Panc1 (cell line): ENCODE data around the gene CEP164. TPM values are rescaled to one million over a fixed set of nuclear protein-coding genes. Genes with fewer than 3 reads are reported as not detected.

ENCODE experiments used
- ATAC-seq: fragments of 200-7000 bp; cut with Tn5 transposase; 2 replicates; pipeline ENCODE4 v1.9.1; 2020; ENCODE audit warnings: mild to moderate bottlenecking, moderate library complexity
- BruUV-seq: library from RNA; stranded (reverse); fragments of 400-500 nt; replicated peaks from 2 replicates; lab custom pipeline; 2021; lab: Mats Ljungman, UMichigan
- CTCF ChIA-PET: fragments of 300-600 bp; sonication (Branson Sonifier 250); formaldehyde crosslinking; loops from one replicate; lab custom pipeline; 2022; ENCODE audit warnings: antibody characterized with exemption; lab: Charles Lee
- POLR2A ChIA-PET: fragments of 300-600 bp; sonication (Branson Sonifier 250); formaldehyde crosslinking; loops from one replicate; lab custom pipeline; 2022; ENCODE audit warnings: antibody characterized with exemption; lab: Charles Lee
- DNase-seq: peaks from one replicate; pipeline ENCODE4 v3.0.0-alpha.2; 2010; ENCODE audit warnings: low read depth, low spot score
- H3K27ac ChIP-seq: 2 replicates; pipeline ENCODE4 v1.5.1; 2011; ENCODE audit warnings: mild to moderate bottlenecking, low read length, inconsistent platforms
- H3K27me3 ChIP-seq: fragments of 200-500 bp; sonication (Bioruptor generic); 2 replicates; pipeline ENCODE4 v1.6.0; 2014; ENCODE audit warnings: low read length, inconsistent platforms; ENCODE audit not compliant: control insufficient read depth, insufficient read depth
- H3K36me3 ChIP-seq: fragments of 200-500 bp; sonication (Bioruptor generic); 2 replicates; pipeline ENCODE4 v1.5.1; 2014; ENCODE audit warnings: inconsistent platforms, mild to moderate bottlenecking, low read length, moderate library complexity; ENCODE audit not compliant: control insufficient read depth, insufficient read depth
- H3K4me1 ChIP-seq: 2 replicates; pipeline ENCODE4 v1.5.1; 2011; ENCODE audit warnings: inconsistent platforms, mild to moderate bottlenecking, low read length, moderate library complexity; ENCODE audit not compliant: control insufficient read depth, insufficient read depth
- H3K4me3 ChIP-seq, 2 experiments: 2 replicates each; pipeline ENCODE4 v1.5.1; 2011 to 2012; ENCODE audit warnings: low read depth in 2 of 2, low read length in 2 of 2, mild to moderate bottlenecking in 2 of 2, inconsistent platforms in 1 of 2, moderate library complexity in 1 of 2
- H3K9me3 ChIP-seq: fragments of 200-500 bp; sonication (Bioruptor generic); 2 replicates; pipeline ENCODE4 v1.5.1; 2014; ENCODE audit warnings: low read depth, mild to moderate bottlenecking, inconsistent platforms, low read length, moderate library complexity; ENCODE audit not compliant: control insufficient read depth, insufficient read depth
- POLR2AphosphoS5 ChIP-seq: IDR thresholded peaks from 2 replicates; pipeline ENCODE4 v1.6.1; 2012; ENCODE audit warnings: mild to moderate bottlenecking, low read depth, low read length, moderate library complexity
- REST ChIP-seq, 2 experiments: IDR thresholded peaks; 2 replicates each; pipeline ENCODE4 v1.6.1; 2011 to 2012; ENCODE audit warnings: low read depth in 2 of 2, control low read depth in 1 of 2, low read length in 1 of 2, mild to moderate bottlenecking in 1 of 2, moderate library complexity in 1 of 2; ENCODE audit not compliant: insufficient read depth in 1 of 2
- SIN3A ChIP-seq: IDR thresholded peaks from 2 replicates; pipeline ENCODE4 v1.6.1; 2012; ENCODE audit warnings: low read depth, mild to moderate bottlenecking, low read length, moderate library complexity, borderline replicate concordance; ENCODE audit not compliant: insufficient read depth
- TCF7L2 ChIP-seq: IDR thresholded peaks from 2 replicates; pipeline ENCODE4 v1.6.1; 2011; ENCODE audit warnings: mild to moderate bottlenecking, low read depth, low read length, inconsistent platforms
- in situ Hi-C: cut with HindIII; loops from 2 replicates; pipeline ENCODE4 v1.10.0; 2016; ENCODE audit warnings: low sequenced_read_pairs, low pct_unique_long_range_greater_than_20kb
- intact Hi-C: fragments of 100-400 bp; cut with micrococcal nuclease; formaldehyde crosslinking; loops from one replicate; pipeline ENCODE4 v1.10.0; 2022; ENCODE audit not compliant: unreplicated experiment
- total RNA-seq: library from RNA; stranded (reverse); gene quantifications from one replicate; pipeline ENCODE4 v1.2.1, GENCODE V29; 2021; ENCODE audit not compliant: unreplicated experiment
- TF ChIP-seq, protein P1 (sequence below): fragments of 450-650 bp; IDR thresholded peaks from 2 replicates; pipeline ENCODE4 v1.5.1; 2017; ENCODE audit warnings: mild to moderate bottlenecking

The CEP164 gene
- total RNA-seq, 1 experiment from 2014 or later = 75.4 TPM

- Histone ChIP-seq H3K9me3 (no peaks in the 10 kb centered on the region), H3K27me3 (no peaks in the 10 kb centered on the region), H3K36me3 (peaks cover 6% of the 10 kb centered on the region), H3K4me3 (no peak overlapping the region), H3K4me1 (no peaks in the 10 kb centered on the region), H3K27ac (no peak overlapping the region)
- CTCF ChIA-PET = no interaction called here
- TF ChIP-seq SIN3A (no peak), TCF7L2 (no peak), REST (IDR thresholded peaks at IDR 0.05; ENCODE audit: insufficient read depth in 1 of 2, low read depth in 2 of 2, low read length in 1 of 2) (no peak), POLR2AphosphoS5 (no peak)
- TF ChIP-seq, protein P1, sequence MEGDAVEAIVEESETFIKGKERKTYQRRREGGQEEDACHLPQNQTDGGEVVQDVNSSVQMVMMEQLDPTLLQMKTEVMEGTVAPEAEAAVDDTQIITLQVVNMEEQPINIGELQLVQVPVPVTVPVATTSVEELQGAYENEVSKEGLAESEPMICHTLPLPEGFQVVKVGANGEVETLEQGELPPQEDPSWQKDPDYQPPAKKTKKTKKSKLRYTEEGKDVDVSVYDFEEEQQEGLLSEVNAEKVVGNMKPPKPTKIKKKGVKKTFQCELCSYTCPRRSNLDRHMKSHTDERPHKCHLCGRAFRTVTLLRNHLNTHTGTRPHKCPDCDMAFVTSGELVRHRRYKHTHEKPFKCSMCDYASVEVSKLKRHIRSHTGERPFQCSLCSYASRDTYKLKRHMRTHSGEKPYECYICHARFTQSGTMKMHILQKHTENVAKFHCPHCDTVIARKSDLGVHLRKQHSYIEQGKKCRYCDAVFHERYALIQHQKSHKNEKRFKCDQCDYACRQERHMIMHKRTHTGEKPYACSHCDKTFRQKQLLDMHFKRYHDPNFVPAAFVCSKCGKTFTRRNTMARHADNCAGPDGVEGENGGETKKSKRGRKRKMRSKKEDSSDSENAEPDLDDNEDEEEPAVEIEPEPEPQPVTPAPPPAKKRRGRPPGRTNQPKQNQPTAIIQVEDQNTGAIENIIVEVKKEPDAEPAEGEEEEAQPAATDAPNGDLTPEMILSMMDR = no peak
- no peak for ATAC-seq
- intact Hi-C loops (no loop called here), in situ Hi-C loops (no loop called here)
- BruUV-seq = no TSS peak
- no peak for DNase-seq
- POLR2A ChIA-PET = no interaction called here
Measured at GRCh38 chr11:117387992-117388755, 60.5 kb downstream of the CEP164 start.

- BruUV-seq = no TSS peak
- H3K27me3 ChIP-seq = no peaks in the 10 kb centered on the region
- no peak for TF ChIP-seq POLR2AphosphoS5
- no peak overlapping the region for H3K4me3 ChIP-seq
- H3K36me3 ChIP-seq = peaks cover 6% of the 10 kb centered on the region
- in situ Hi-C loops = no loop called here
- H3K4me1 ChIP-seq = no peaks in the 10 kb centered on the region
- CTCF ChIA-PET = no interaction called here
- intact Hi-C loops = no loop called here
- POLR2A ChIA-PET = no interaction called here
- no peak overlapping the region for H3K27ac ChIP-seq
- DNase-seq (no peak), ATAC-seq (no peak)
- no peaks in the 10 kb centered on the region for H3K9me3 ChIP-seq
Measured at GRCh38 chr11:117390743-117391142, 63.1 kb downstream of the CEP164 start.

- in situ Hi-C loops (no loop called here), intact Hi-C loops (no loop called here)
- Histone ChIP-seq H3K4me1 (no peaks in the 10 kb centered on the region), H3K27ac (no peak overlapping the region), H3K4me3 (no peak overlapping the region), H3K9me3 (no peaks in the 10 kb centered on the region), H3K27me3 (no peaks in the 10 kb centered on the region), H3K36me3 (peaks cover 6% of the 10 kb centered on the region)
- no peak for ATAC-seq
- CTCF ChIA-PET = no interaction called here
- no TSS peak for BruUV-seq
- POLR2A ChIA-PET = no interaction called here
- DNase-seq = no peak
- TF ChIP-seq, protein P1 = no peak
- TF ChIP-seq REST (IDR thresholded peaks at IDR 0.05; ENCODE audit: insufficient read depth in 1 of 2, low read depth in 2 of 2, low read length in 1 of 2) (no peak), SIN3A (no peak), POLR2AphosphoS5 (no peak), TCF7L2 (no peak)
Measured at GRCh38 chr11:117391181-117391580, 63.5 kb downstream of the CEP164 start.
